Activated naive CD8-positive, alpha-beta T cell treated with anti-CD3 and anti-CD28 coated beads for 36 hours (primary cell): Measurements from ENCODE around the gene SRSF7. TPM values are rescaled to one million over a fixed set of nuclear protein-coding genes. Genes with fewer than 3 reads are reported as not detected.
A peak's percentile ranks its signal among the peaks of the same experiment; 100 is the strongest.
"Not testable (repeated sequence)": the region's sequence is repeated elsewhere in the genome, so short reads cannot be mapped to it uniquely, and the experiment has no call there.

Source experiments
- DNase-seq: peaks from one replicate; pipeline ENCODE4 v3.0.0; 2021
- H3K27ac Mint-ChIP-seq: one replicate; pipeline ENCODE4 v1.8.0; 2022; ENCODE audit warnings: mild to moderate bottlenecking, moderate library complexity, mixed read lengths
- H3K27me3 Mint-ChIP-seq: one replicate; pipeline ENCODE4 v1.8.0; 2022; ENCODE audit warnings: mild to moderate bottlenecking, mixed read lengths
- H3K36me3 Mint-ChIP-seq: one replicate; pipeline ENCODE4 v1.8.0; 2021; ENCODE audit warnings: mild to moderate bottlenecking, mixed read lengths
- H3K4me1 Mint-ChIP-seq: one replicate; pipeline ENCODE4 v1.8.0; 2021; ENCODE audit warnings: mixed read lengths
- H3K4me3 Mint-ChIP-seq: one replicate; pipeline ENCODE4 v1.8.0; 2022; ENCODE audit warnings: mild to moderate bottlenecking, moderate library complexity, mixed read lengths
- H3K9me3 Mint-ChIP-seq: one replicate; pipeline ENCODE4 v1.8.0; 2022; ENCODE audit warnings: mixed read lengths
- total RNA-seq, 2 experiments: library from RNA; stranded (reverse); gene quantifications; one replicate each; pipeline ENCODE4 v1.2.3, GENCODE V29; 2021

The SRSF7 gene
- total RNA-seq, 2 experiments from 2014 or later = 381 to 392 TPM

GRCh38 chr2:38731090-38731489, 20.1 kb downstream of the SRSF7 start:
- Mint-ChIP-seq H3K27me3 (no peaks in the 10 kb centered on the region), H3K4me1 (peaks cover 5% of the 10 kb centered on the region), H3K9me3 (no peaks in the 10 kb centered on the region), H3K27ac (no peak overlapping the region), H3K36me3 (peaks cover 12% of the 10 kb centered on the region), H3K4me3 (no peak overlapping the region)
- DNase-seq = no peak

- Mint-ChIP-seq H3K4me3 (no peak overlapping the region), H3K27ac (no peak overlapping the region), H3K27me3 (no peaks in the 10 kb centered on the region), H3K9me3 (no peaks in the 10 kb centered on the region), H3K36me3 (peaks cover 8% of the 10 kb centered on the region), H3K4me1 (peaks cover 18% of the 10 kb centered on the region)
- no peak for DNase-seq
Observed at GRCh38 chr2:38728694-38729093, 22.5 kb downstream of the SRSF7 start.

- Mint-ChIP-seq H3K27ac (no peak overlapping the region), H3K4me1 (peaks cover 27% of the 10 kb centered on the region), H3K4me3 (no peak overlapping the region), H3K27me3 (no peaks in the 10 kb centered on the region), H3K9me3 (no peaks in the 10 kb centered on the region), H3K36me3 (peaks cover 8% of the 10 kb centered on the region)
- no peak for DNase-seq
Observed at GRCh38 chr2:38727661-38728060, 23.5 kb downstream of the SRSF7 start.

- Mint-ChIP-seq H3K9me3 (peaks cover 8% of the 10 kb centered on the region), H3K27me3 (no peaks in the 10 kb centered on the region), H3K4me1 (peaks cover 49% of the 10 kb centered on the region), H3K27ac (peak overlapping the region; percentile 97), H3K36me3 (peaks cover 30% of the 10 kb centered on the region), H3K4me3 (peak overlapping the region; percentile 65)
- no peak for DNase-seq
Observed at GRCh38 chr2:38723173-38723572, 28.0 kb downstream of the SRSF7 start.

GRCh38 chr2:38722271-38723061, 28.7 kb downstream of the SRSF7 start:
- peak overlapping the region; percentile 65 for H3K4me3 Mint-ChIP-seq
- peak overlapping the region; percentile 97 for H3K27ac Mint-ChIP-seq
- peaks cover 49% of the 10 kb centered on the region for H3K4me1 Mint-ChIP-seq
- peak; percentile 76 for DNase-seq
- peaks cover 8% of the 10 kb centered on the region for H3K9me3 Mint-ChIP-seq
- H3K27me3 Mint-ChIP-seq = no peaks in the 10 kb centered on the region
- peaks cover 34% of the 10 kb centered on the region for H3K36me3 Mint-ChIP-seq

- peak overlapping the region; percentile 40 for H3K4me3 Mint-ChIP-seq
- no peak for DNase-seq
Observed at GRCh38 chr2:38720613-38721241, 30.4 kb downstream of the SRSF7 start.

GRCh38 chr2:38719706-38720105, 31.5 kb downstream of the SRSF7 start:
- peaks cover 60% of the 10 kb centered on the region for H3K4me1 Mint-ChIP-seq

More at GRCh38 chr2:38720613-38721241, 30.4 kb downstream of the SRSF7 start:
- peaks cover 46% of the 10 kb centered on the region for H3K36me3 Mint-ChIP-seq
- H3K27ac Mint-ChIP-seq = peak overlapping the region; percentile 97
- H3K4me1 Mint-ChIP-seq = peaks cover 53% of the 10 kb centered on the region
- peaks cover 8% of the 10 kb centered on the region for H3K9me3 Mint-ChIP-seq
- H3K27me3 Mint-ChIP-seq = no peaks in the 10 kb centered on the region

GRCh38 chr2:38718601-38719000, 32.6 kb downstream of the SRSF7 start:
- peaks cover 64% of the 10 kb centered on the region for H3K36me3 Mint-ChIP-seq
- H3K27me3 Mint-ChIP-seq = no peaks in the 10 kb centered on the region
- no peak for DNase-seq
- H3K9me3 Mint-ChIP-seq = peaks cover 8% of the 10 kb centered on the region
- no peak overlapping the region for H3K27ac Mint-ChIP-seq
- H3K4me1 Mint-ChIP-seq = peaks cover 58% of the 10 kb centered on the region
- H3K4me3 Mint-ChIP-seq = no peak overlapping the region

More at GRCh38 chr2:38719706-38720105, 31.5 kb downstream of the SRSF7 start:
- Mint-ChIP-seq H3K9me3 (peaks cover 8% of the 10 kb centered on the region), H3K4me3 (no peak overlapping the region), H3K27me3 (no peaks in the 10 kb centered on the region), H3K27ac (no peak overlapping the region), H3K36me3 (peaks cover 56% of the 10 kb centered on the region)
- DNase-seq = no peak

GRCh38 chr2:38716185-38716584, 35.0 kb downstream of the SRSF7 start:
- H3K36me3 Mint-ChIP-seq = peaks cover 75% of the 10 kb centered on the region
- DNase-seq = no peak
- peaks cover 41% of the 10 kb centered on the region for H3K4me1 Mint-ChIP-seq
- no peaks in the 10 kb centered on the region for H3K27me3 Mint-ChIP-seq
- H3K4me3 Mint-ChIP-seq = no peak overlapping the region
- peak overlapping the region; percentile 23 for H3K27ac Mint-ChIP-seq
- H3K9me3 Mint-ChIP-seq = peaks cover 9% of the 10 kb centered on the region

- H3K9me3 Mint-ChIP-seq, H3K27me3 Mint-ChIP-seq, H3K4me3 Mint-ChIP-seq, DNase-seq: not testable (repeated sequence)
- Mint-ChIP-seq H3K27ac (peak overlapping the region; percentile 58), H3K36me3 (peaks cover 68% of the 10 kb centered on the region), H3K4me1 (peaks cover 37% of the 10 kb centered on the region)
Observed at GRCh38 chr2:38714941-38715340, 36.2 kb downstream of the SRSF7 start.

GRCh38 chr2:38713338-38713737, 37.8 kb downstream of the SRSF7 start:
- Mint-ChIP-seq H3K36me3 (peaks cover 58% of the 10 kb centered on the region), H3K27ac (no peak overlapping the region), H3K9me3 (peaks cover 2% of the 10 kb centered on the region), H3K27me3 (no peaks in the 10 kb centered on the region), H3K4me1 (peaks cover 51% of the 10 kb centered on the region), H3K4me3 (no peak overlapping the region)
- DNase-seq = no peak

- Mint-ChIP-seq H3K36me3 (peaks cover 57% of the 10 kb centered on the region), H3K27me3 (no peaks in the 10 kb centered on the region), H3K9me3 (peaks cover 2% of the 10 kb centered on the region), H3K4me1 (peaks cover 52% of the 10 kb centered on the region), H3K4me3 (no peak overlapping the region), H3K27ac (no peak overlapping the region)
- DNase-seq = no peak
Observed at GRCh38 chr2:38712871-38713270, 38.3 kb downstream of the SRSF7 start.

GRCh38 chr2:38712413-38712812, 38.7 kb downstream of the SRSF7 start:
- no peak for DNase-seq
- H3K36me3 Mint-ChIP-seq = peaks cover 53% of the 10 kb centered on the region
- H3K9me3 Mint-ChIP-seq = peaks cover 2% of the 10 kb centered on the region
- H3K27ac Mint-ChIP-seq = no peak overlapping the region
- no peaks in the 10 kb centered on the region for H3K27me3 Mint-ChIP-seq
- no peak overlapping the region for H3K4me3 Mint-ChIP-seq
- peaks cover 54% of the 10 kb centered on the region for H3K4me1 Mint-ChIP-seq

GRCh38 chr2:38711558-38711957, 39.6 kb downstream of the SRSF7 start:
- Mint-ChIP-seq H3K9me3 (peaks cover 2% of the 10 kb centered on the region), H3K27ac (no peak overlapping the region), H3K4me3 (no peak overlapping the region), H3K4me1 (peaks cover 61% of the 10 kb centered on the region), H3K27me3 (no peaks in the 10 kb centered on the region), H3K36me3 (peaks cover 55% of the 10 kb centered on the region)
- DNase-seq = no peak

- H3K4me1 Mint-ChIP-seq = peaks cover 49% of the 10 kb centered on the region
- DNase-seq = peak; percentile 50
- H3K36me3 Mint-ChIP-seq = peaks cover 45% of the 10 kb centered on the region
Observed at GRCh38 chr2:38709567-38710194, 41.5 kb downstream of the SRSF7 start.

More at GRCh38 chr2:38709567-38710194, 41.5 kb downstream of the SRSF7 start:
- peak overlapping the region; percentile 90 for H3K27ac Mint-ChIP-seq
- no peaks in the 10 kb centered on the region for H3K27me3 Mint-ChIP-seq
- H3K9me3 Mint-ChIP-seq = peaks cover 2% of the 10 kb centered on the region
- peak overlapping the region; percentile 64 for H3K4me3 Mint-ChIP-seq
